Upper lobe of right lung (tissue), 1 donor: ENCODE results near the gene BLNK. TPM values are rescaled to one million over a fixed set of nuclear protein-coding genes. Genes with fewer than 3 reads are reported as not detected.

Experiments
- ATAC-seq: fragments of 200-7000 bp; cut with Tn5 transposase; one replicate; pipeline ENCODE4 v1.9.1; 2020; ENCODE audit warnings: mild to moderate bottlenecking, moderate library complexity
- DNase-seq: peaks from one replicate; pipeline ENCODE4 v3.0.0-alpha.2; 2020
- H3K27ac ChIP-seq: fragments of 200-600 bp; one replicate; pipeline ENCODE4 v1.8.0; 2022
- H3K27me3 ChIP-seq: fragments of 200-600 bp; one replicate; pipeline ENCODE4 v1.8.0; 2022; ENCODE audit warnings: mild to moderate bottlenecking
- H3K36me3 ChIP-seq: fragments of 200-600 bp; one replicate; pipeline ENCODE4 v1.8.0; 2022
- H3K4me1 ChIP-seq: fragments of 200-600 bp; one replicate; pipeline ENCODE4 v1.8.0; 2022
- H3K4me3 ChIP-seq: fragments of 200-600 bp; one replicate; pipeline ENCODE4 v1.8.0; 2022; ENCODE audit warnings: mild to moderate bottlenecking
- H3K9me3 ChIP-seq: fragments of 200-600 bp; one replicate; pipeline ENCODE4 v1.8.0; 2022
- CTCF ChIP-seq: fragments of 200-600 bp; IDR thresholded peaks from one replicate; pipeline ENCODE4 v1.8.0; 2022; ENCODE audit warnings: antibody characterized with exemption
- intact Hi-C: fragments of 100-400 bp; cut with DNase I; formaldehyde crosslinking; loops from one replicate; pipeline ENCODE4 v1.11.0; 2022
- total RNA-seq: library from RNA; stranded (reverse); fragmentation: NEBNext Ultra II Directional; extraction: Animal tissue kit (Norgen Biotek cat#: 25700); gene quantifications from one replicate; pipeline ENCODE4 v1.2.1, GENCODE V29; 2021
- donor health status: DM: no; HTN: yes; CAD: no; lungs with severe emphysema.

BLNK gene
- total RNA-seq, 1 donor from 2014 or later = 8.8 TPM

- intact Hi-C loops = no loop called here
- DNase-seq (no peak), ATAC-seq (no peak)
- H3K27me3 ChIP-seq = no peaks in the 10 kb centered on the region
- peaks cover 6% of the 10 kb centered on the region for H3K4me1 ChIP-seq
- no peaks in the 10 kb centered on the region for H3K9me3 ChIP-seq
- no peak for TF ChIP-seq CTCF
- no peaks in the 10 kb centered on the region for H3K36me3 ChIP-seq
- H3K4me3 ChIP-seq = no peak overlapping the region
- H3K27ac ChIP-seq = no peak overlapping the region
Observed at GRCh38 chr10:96263669-96264068, 7.7 kb downstream of the BLNK start.

GRCh38 chr10:96263176-96263575 is 8.2 kb downstream of the BLNK start:
- Histone ChIP-seq H3K27me3 (no peaks in the 10 kb centered on the region), H3K27ac (no peak overlapping the region), H3K36me3 (no peaks in the 10 kb centered on the region), H3K9me3 (no peaks in the 10 kb centered on the region), H3K4me3 (no peak overlapping the region), H3K4me1 (peaks cover 10% of the 10 kb centered on the region)
- intact Hi-C loops = no loop called here
- DNase-seq = no peak
- no peak for ATAC-seq
- TF ChIP-seq CTCF = no peak

- intact Hi-C loops = no loop called here
- Histone ChIP-seq H3K27ac (no peak overlapping the region), H3K9me3 (no peaks in the 10 kb centered on the region), H3K27me3 (no peaks in the 10 kb centered on the region), H3K36me3 (no peaks in the 10 kb centered on the region), H3K4me1 (peaks cover 17% of the 10 kb centered on the region), H3K4me3 (no peak overlapping the region)
- TF ChIP-seq CTCF = no peak
- DNase-seq (no peak), ATAC-seq (no peak)
Observed at GRCh38 chr10:96261930-96262329, 9.4 kb downstream of the BLNK start.

GRCh38 chr10:96261132-96261531 is 10.2 kb downstream of the BLNK start:
- peaks cover 17% of the 10 kb centered on the region for H3K4me1 ChIP-seq
- H3K36me3 ChIP-seq = no peaks in the 10 kb centered on the region
- DNase-seq (no peak), ATAC-seq (no peak)
- no peak overlapping the region for H3K27ac ChIP-seq
- intact Hi-C loops = no loop called here
- no peak overlapping the region for H3K4me3 ChIP-seq
- no peaks in the 10 kb centered on the region for H3K27me3 ChIP-seq
- no peaks in the 10 kb centered on the region for H3K9me3 ChIP-seq
- no peak for TF ChIP-seq CTCF

- no peaks in the 10 kb centered on the region for H3K36me3 ChIP-seq
- intact Hi-C loops = no loop called here
- no peak overlapping the region for H3K4me3 ChIP-seq
- H3K4me1 ChIP-seq = peaks cover 17% of the 10 kb centered on the region
- DNase-seq (no peak), ATAC-seq (peak; percentile 45)
- H3K9me3 ChIP-seq = no peaks in the 10 kb centered on the region
- no peak for TF ChIP-seq CTCF
- H3K27me3 ChIP-seq = no peaks in the 10 kb centered on the region
- H3K27ac ChIP-seq = peak overlapping the region; percentile 30
Observed at GRCh38 chr10:96260014-96260413, 11.4 kb downstream of the BLNK start.

- Histone ChIP-seq H3K9me3 (no peaks in the 10 kb centered on the region), H3K4me3 (no peak overlapping the region), H3K27me3 (no peaks in the 10 kb centered on the region), H3K27ac (no peak overlapping the region), H3K4me1 (peaks cover 17% of the 10 kb centered on the region), H3K36me3 (no peaks in the 10 kb centered on the region)
- DNase-seq (no peak), ATAC-seq (no peak)
- intact Hi-C loops = no loop called here
- TF ChIP-seq CTCF = no peak
Observed at GRCh38 chr10:96259150-96259549, 12.2 kb downstream of the BLNK start.
